IMR-90 (cell line): ENCODE measurements around the gene LHPP. TPM values are rescaled to one million over a fixed set of nuclear protein-coding genes. Genes with fewer than 3 reads are reported as not detected.

Source experiments
- ATAC-seq: fragments of 200-7000 bp; cut with Tn5 transposase; 2 replicates; pipeline ENCODE4 v1.9.1; 2020; ENCODE audit warnings: low read depth, mild to moderate bottlenecking, moderate library complexity
- BruUV-seq: library from RNA; stranded (reverse); fragments of 400-500 nt; replicated peaks from 2 replicates; lab custom pipeline; 2021; lab: Mats Ljungman, UMichigan
- CTCF ChIA-PET: fragments of 300-600 bp; formaldehyde crosslinking; extraction: SDS; loops from one replicate; lab custom pipeline; 2021; ENCODE audit warnings: antibody characterized with exemption; lab: Yijun Ruan, JAX
- POLR2A ChIA-PET: fragments of 300-600 bp; sonication (Branson Sonifier 250); formaldehyde crosslinking; loops from one replicate; lab custom pipeline; 2022; ENCODE audit warnings: antibody characterized with exemption; ENCODE audit not compliant: unreplicated experiment; lab: Charles Lee
- DNase-seq: peaks from one replicate; pipeline ENCODE4 v3.0.0; 2013
- H2AFZ ChIP-seq: replicated peaks from 2 replicates; pipeline ENCODE3; 2013; ENCODE audit warnings: low read length, mild to moderate bottlenecking; ENCODE audit not compliant: poor library complexity
- H2AK5ac ChIP-seq: 2 replicates; pipeline ENCODE4 v1.6.1; 2013; ENCODE audit warnings: low read depth, low read length, inconsistent platforms
- H2AK9ac ChIP-seq: replicated peaks from 2 replicates; pipeline ENCODE3; 2013; ENCODE audit warnings: mild to moderate bottlenecking, low read depth, low read length, moderate library complexity; ENCODE audit not compliant: poor library complexity
- H2BK120ac ChIP-seq: 2 replicates; pipeline ENCODE4 v1.6.1; 2013; ENCODE audit warnings: low read depth, low read length, inconsistent platforms
- H2BK15ac ChIP-seq: 3 replicates; pipeline ENCODE4 v1.6.1; 2013; ENCODE audit warnings: low read depth, low read length, inconsistent platforms
- H2BK20ac ChIP-seq: 2 replicates; pipeline ENCODE4 v1.6.1; 2013; ENCODE audit warnings: low read depth, mild to moderate bottlenecking, inconsistent platforms, low read length, moderate library complexity
- H2BK5ac ChIP-seq: 2 replicates; pipeline ENCODE4 v1.6.1; 2013; ENCODE audit warnings: mild to moderate bottlenecking, low read depth, low read length, inconsistent platforms; ENCODE audit not compliant: poor library complexity, severe bottlenecking
- H3K14ac ChIP-seq: replicated peaks from 2 replicates; pipeline ENCODE4 v1.6.1; 2013; ENCODE audit warnings: low read depth, low read length, inconsistent platforms
- H3K18ac ChIP-seq: 2 replicates; pipeline ENCODE4 v1.6.1; 2013; ENCODE audit warnings: low read depth, low read length, control low read depth
- H3K23ac ChIP-seq: 2 replicates; pipeline ENCODE4 v1.6.1; 2013; ENCODE audit warnings: low read depth, low read length, inconsistent platforms
- H3K27ac ChIP-seq: 2 replicates; pipeline ENCODE4 v1.5.1; 2013; ENCODE audit warnings: mild to moderate bottlenecking, control low read depth, low read length; ENCODE audit not compliant: insufficient read depth
- H3K27me3 ChIP-seq: 2 replicates; pipeline ENCODE4 v1.6.1; 2013; ENCODE audit warnings: low read length; ENCODE audit not compliant: control insufficient read depth, insufficient read depth
- H3K36me3 ChIP-seq: 2 replicates; pipeline ENCODE4 v1.6.1; 2013; ENCODE audit warnings: low read length, mixed read lengths; ENCODE audit not compliant: control insufficient read depth, insufficient read depth
- H3K4ac ChIP-seq: 2 replicates; pipeline ENCODE4 v1.6.1; 2013; ENCODE audit warnings: low read depth, low read length, inconsistent platforms
- H3K4me1 ChIP-seq: 2 replicates; pipeline ENCODE4 v1.6.1; 2013; ENCODE audit warnings: low read length, mixed read lengths; ENCODE audit not compliant: control insufficient read depth, insufficient read depth
- H3K4me2 ChIP-seq: 2 replicates; pipeline ENCODE4 v1.6.1; 2013; ENCODE audit warnings: low read depth, mild to moderate bottlenecking, control low read depth, low read length, moderate library complexity
- H3K4me3 ChIP-seq: 2 replicates; pipeline ENCODE4 v1.5.1; 2013; ENCODE audit warnings: low read depth, mild to moderate bottlenecking, control low read depth, low read length, moderate library complexity; ENCODE audit not compliant: insufficient read depth
- H3K56ac ChIP-seq: 2 replicates; pipeline ENCODE4 v1.6.1; 2013; ENCODE audit warnings: low read length, inconsistent platforms; ENCODE audit not compliant: insufficient read depth; ENCODE audit errors: extremely low read depth
- H3K79me1 ChIP-seq, 2 experiments: 2 replicates each; pipeline ENCODE4 v1.6.1; 2013; ENCODE audit warnings: low read length in 2 of 2, inconsistent platforms in 1 of 2, low read depth in 1 of 2
- H3K9ac ChIP-seq: 2 replicates; pipeline ENCODE4 v1.6.1; 2013; ENCODE audit warnings: low read depth, low read length, control low read depth
- H3K9me1 ChIP-seq: 2 replicates; pipeline ENCODE4 v1.6.1; 2013; ENCODE audit warnings: low read length, inconsistent platforms; ENCODE audit not compliant: insufficient read depth
- H3K9me3 ChIP-seq: 2 replicates; pipeline ENCODE4 v1.6.1; 2013; ENCODE audit warnings: low read length; ENCODE audit not compliant: control insufficient read depth, insufficient read depth
- H4K20me1 ChIP-seq: 2 replicates; pipeline ENCODE4 v1.6.1; 2013; ENCODE audit warnings: low read length, inconsistent platforms; ENCODE audit not compliant: insufficient read depth
- H4K5ac ChIP-seq: 2 replicates; pipeline ENCODE4 v1.6.1; 2013; ENCODE audit warnings: mild to moderate bottlenecking, low read depth, low read length, control low read depth
- H4K8ac ChIP-seq, 2 experiments: 2 replicates each; pipeline ENCODE4 v1.6.1; 2013; ENCODE audit warnings: low read depth in 2 of 2, low read length in 2 of 2, control low read depth in 1 of 2, inconsistent platforms in 1 of 2
- H4K91ac ChIP-seq: 2 replicates; pipeline ENCODE4 v1.6.1; 2013; ENCODE audit warnings: low read depth, low read length, inconsistent platforms; ENCODE audit not compliant: insufficient read depth
- CEBPB ChIP-seq: IDR thresholded peaks from 2 replicates; pipeline ENCODE4 v1.6.1; 2012; ENCODE audit warnings: low read depth, low read length, improper control_type of control experiment
- CTCF ChIP-seq: conservative IDR thresholded peaks from 2 replicates; pipeline ENCODE4 v1.5.1; 2012; ENCODE audit warnings: mild to moderate bottlenecking, low read depth, low read length, improper control_type of control experiment
- ELK1 ChIP-seq: fragments of 150-350 bp; IDR thresholded peaks from 2 replicates; pipeline ENCODE4 v1.6.1; 2016; ENCODE audit warnings: low read depth, mild to moderate bottlenecking, low read length, moderate library complexity, borderline replicate concordance
- MAZ ChIP-seq: IDR thresholded peaks from 2 replicates; pipeline ENCODE4 v1.6.1; 2012; ENCODE audit warnings: low read depth, mild to moderate bottlenecking, low read length, improper control_type of control experiment, moderate library complexity, borderline replicate concordance
- MXI1 ChIP-seq: IDR thresholded peaks from 2 replicates; pipeline ENCODE4 v1.6.1; 2012; ENCODE audit warnings: low read depth, mild to moderate bottlenecking, low read length, moderate library complexity, borderline replicate concordance
- NFE2L2 ChIP-seq: fragments of 150-350 bp; IDR thresholded peaks from 2 replicates; pipeline ENCODE4 v1.6.1; 2016; ENCODE audit warnings: low read depth, mild to moderate bottlenecking, low read length
- RAD21 ChIP-seq: IDR thresholded peaks from 2 replicates; pipeline ENCODE4 v1.6.1; 2012; ENCODE audit warnings: low read length, improper control_type of control experiment
- RFX5 ChIP-seq: IDR thresholded peaks from 2 replicates; pipeline ENCODE4 v1.8.0; 2012; ENCODE audit warnings: low read depth, mild to moderate bottlenecking, low read length, moderate library complexity
- WGBS, 2 experiments: methylation state at CpG; one replicate each; pipeline versions ENCODE4 v1.1.5 to v1.1.7; 2013; ENCODE audit warnings: missing lambda C conversion rate in 2 of 2; ENCODE audit not compliant: insufficient read length in 1 of 2; ENCODE audit errors: extremely low coverage in 2 of 2; 5-methylcytosine and 5-hydroxymethylcytosine counted together
- dilution Hi-C: fragments of 300-500 bp; cut with HindIII; formaldehyde crosslinking; loops from one replicate; pipeline ENCODE4 v1.14.3; 2018; ENCODE audit warnings: low sequenced_read_pairs; ENCODE audit not compliant: unreplicated experiment
- in situ Hi-C: fragments of 300-500 bp; cut with MboI; formaldehyde crosslinking; loops from 3 replicates; pipeline ENCODE4 v1.14.3; 2019; ENCODE audit warnings: low sequenced_read_pairs, inconsistent platforms, mixed read lengths
- intact Hi-C: fragments of 100-400 bp; cut with micrococcal nuclease; formaldehyde crosslinking; loops from 2 replicates; pipeline ENCODE4 v1.10.0; 2022
- polyA plus RNA-seq, 3 experiments: library from polyadenylated mRNA; depleted of rRNA; stranded (reverse); fragments of >200 nt; gene quantifications; 2 replicates each; pipeline ENCODE4 v1.2.3, GENCODE V29; 2012; ENCODE audit warnings: low replicate concordance in 1 of 3
- total RNA-seq: library from RNA; depleted of rRNA; stranded (reverse); fragments of >200 nt; gene quantifications from 2 replicates; pipeline ENCODE4 v1.2.3, GENCODE V29; 2012

The LHPP gene
- total and polyA plus RNA-seq, 2 of the 4 experiments (the other 2 are of a cell fraction), result 2.7 to 8.3 TPM

- peak overlapping the region; percentile 58 for H2AFZ ChIP-seq
- ChIA-PET CTCF (interaction anchor here (1.3 kb wide), 1 partner anchor 93 kb away, joined by 4 read pairs; no protein-coding TSS in a partner anchor), POLR2A (no interaction called here)
- no peak overlapping the region for H4K91ac ChIP-seq
- intact Hi-C loops (loop anchor here (5.0 kb wide), 1 partner anchor 94 kb away; the partner anchor contains the start of gene FAM53B), in situ Hi-C loops (no loop called here), dilution Hi-C loops (no loop called here)
- 21% methylated on average over 5 of the region's 9 CpGs; no CpG with 5 or more reads in 1 of the 2 experiments for WGBS, 2 experiments
- peak overlapping the region; percentile 8 for H2AK9ac ChIP-seq
- H2BK120ac ChIP-seq, result no peak overlapping the region
- H3K9ac ChIP-seq, result no peak overlapping the region
- H3K56ac ChIP-seq, result no peak overlapping the region
- H3K4me1 ChIP-seq, result peaks cover 27% of the 10 kb centered on the region
- H3K9me3 ChIP-seq, result no peaks in the 10 kb centered on the region
- no peak overlapping the region for H3K14ac ChIP-seq
- no peaks in the 10 kb centered on the region for H3K27me3 ChIP-seq
- no peak overlapping the region; the same call in 1 of the 2 replicates for H4K5ac ChIP-seq
- no peak for TF ChIP-seq RAD21
- no peak for TF ChIP-seq MXI1
- no peak for TF ChIP-seq ELK1
- TF ChIP-seq MAZ, result no peak
- no peak for TF ChIP-seq CEBPB
- no peak for TF ChIP-seq CTCF
- TF ChIP-seq NFE2L2, result peak; percentile 66; the same call in 1 of the 2 replicates
- TF ChIP-seq RFX5, result no peak
- no peak overlapping the region for H2BK15ac ChIP-seq
- no peaks in the 10 kb centered on the region; the same call in 1 of the 2 replicates for H4K20me1 ChIP-seq
- H2BK5ac ChIP-seq, result peak overlapping the region; percentile 14
- H3K79me1 ChIP-seq, result peaks cover 20 to 30% of the 10 kb centered on the region in 2 experiments; a peak in 3 of 4 replicates
- H3K36me3 ChIP-seq, result no peaks in the 10 kb centered on the region
- DNase-seq (peak; percentile 95), ATAC-seq (peak; percentile 73)
- H3K4ac ChIP-seq, result no peak overlapping the region
- no peak overlapping the region for H4K8ac ChIP-seq
- no peak overlapping the region for H2AK5ac ChIP-seq
- H3K4me3 ChIP-seq, result no peak overlapping the region
- H2BK20ac ChIP-seq, result no peak overlapping the region
- no TSS peak for BruUV-seq
- H3K18ac ChIP-seq, result no peak overlapping the region
- peak overlapping the region; percentile 13; the same call in 1 of the 2 replicates for H3K27ac ChIP-seq
- H3K23ac ChIP-seq, result no peak overlapping the region; the same call in 1 of the 2 replicates
- H3K4me2 ChIP-seq, result 0 out of 2 replicates have a peak overlapping the region, but pooled peaks have one; percentile 7
- H3K9me1 ChIP-seq, result peaks cover 33% of the 10 kb centered on the region
These were observed 187.1 kb downstream of the LHPP start for GRCh38 chr10:124648738-124649137.
